OCI-LY1 (cell line): ENCODE data around the gene CHCHD3.

Experiments used
- H2AFZ ChIP-seq: fragments of 200-600 bp; sonication (generic), shearing (Covaris generic); 2 replicates; pipeline ENCODE4 v1.6.0; 2014; ENCODE audit warnings: antibody characterized with exemption, mild to moderate bottlenecking, low read length
- H3F3A ChIP-seq: fragments of 200-600 bp; sonication (generic), shearing (Covaris generic); 2 replicates; pipeline ENCODE4 v1.6.0; 2014; ENCODE audit warnings: mild to moderate bottlenecking, antibody characterized with exemption, low read length, moderate library complexity; ENCODE audit not compliant: insufficient read depth
- H3K27ac ChIP-seq: fragments of 200-600 bp; sonication (generic); 2 replicates; pipeline ENCODE4 v1.5.1; 2014; ENCODE audit warnings: low read length, mixed run types, mild to moderate bottlenecking, low read depth; ENCODE audit not compliant: poor library complexity, severe bottlenecking
- H3K27me3 ChIP-seq: fragments of 200-600 bp; sonication (generic); 2 replicates; pipeline ENCODE4 v1.6.0; 2014; ENCODE audit warnings: antibody characterized with exemption, mild to moderate bottlenecking, low read length, moderate library complexity; ENCODE audit not compliant: insufficient read depth
- H3K36me3 ChIP-seq: fragments of 200-600 bp; sonication (generic); 2 replicates; pipeline ENCODE4 v1.6.1; 2014; ENCODE audit warnings: mild to moderate bottlenecking, antibody characterized with exemption, low read length, moderate library complexity, mixed read lengths; ENCODE audit not compliant: insufficient read depth
- H3K4me1 ChIP-seq: fragments of 200-600 bp; sonication (generic); 2 replicates; pipeline ENCODE4 v1.5.1; 2014; ENCODE audit warnings: mild to moderate bottlenecking, low read length, moderate library complexity; ENCODE audit not compliant: insufficient read depth, severe bottlenecking
- H3K4me2 ChIP-seq: fragments of 200-600 bp; sonication (generic), shearing (Covaris generic); 2 replicates; pipeline ENCODE4 v1.6.1; 2014; ENCODE audit warnings: low read length
- H3K4me3 ChIP-seq: fragments of 200-600 bp; sonication (generic); 2 replicates; pipeline ENCODE4 v1.5.1; 2014; ENCODE audit warnings: low read length, low read depth, mild to moderate bottlenecking, mixed read lengths; ENCODE audit not compliant: poor library complexity, severe bottlenecking
- H3K79me2 ChIP-seq: fragments of 200-600 bp; shearing (Covaris generic); 2 replicates; pipeline ENCODE4 v1.6.1; 2016; ENCODE audit warnings: mixed run types, low read length, mixed read lengths; ENCODE audit not compliant: insufficient read depth
- H3K9ac ChIP-seq: fragments of 200-600 bp; sonication (generic), shearing (Covaris generic); 2 replicates; pipeline ENCODE4 v1.6.1; 2014; ENCODE audit warnings: mild to moderate bottlenecking, low read length, mixed read lengths
- H3K9me2 ChIP-seq: fragments of 200-600 bp; sonication (generic), shearing (Covaris generic); 2 replicates; pipeline ENCODE4 v1.6.1; 2014; ENCODE audit warnings: low read depth, mild to moderate bottlenecking, low read length, mixed read lengths
- H3K9me3 ChIP-seq: fragments of 200-600 bp; shearing (Covaris generic); 2 replicates; pipeline ENCODE4 v1.6.1; 2014; ENCODE audit warnings: low read length, mixed read lengths
- H4K20me1 ChIP-seq: fragments of 200-600 bp; sonication (generic), shearing (Covaris generic); 2 replicates; pipeline ENCODE4 v1.6.0; 2016; ENCODE audit warnings: mild to moderate bottlenecking, low read length; ENCODE audit not compliant: insufficient read depth
- EZH2 ChIP-seq: fragments of 200-600 bp; sonication (generic), shearing (Covaris generic); IDR thresholded peaks from 2 replicates; pipeline ENCODE4 v1.8.0; 2017; ENCODE audit warnings: borderline replicate concordance, mixed run types, mild to moderate bottlenecking, antibody characterized with exemption, low read length, moderate library complexity, mixed read lengths
- TF ChIP-seq, protein P1 (sequence below): fragments of 200-600 bp; sonication (generic), shearing (Covaris generic); IDR thresholded peaks from 2 replicates; pipeline ENCODE4 v1.5.1; 2017; ENCODE audit warnings: mild to moderate bottlenecking, antibody characterized with exemption, low read length, moderate library complexity, mixed read lengths

The CHCHD3 gene

DNA sequence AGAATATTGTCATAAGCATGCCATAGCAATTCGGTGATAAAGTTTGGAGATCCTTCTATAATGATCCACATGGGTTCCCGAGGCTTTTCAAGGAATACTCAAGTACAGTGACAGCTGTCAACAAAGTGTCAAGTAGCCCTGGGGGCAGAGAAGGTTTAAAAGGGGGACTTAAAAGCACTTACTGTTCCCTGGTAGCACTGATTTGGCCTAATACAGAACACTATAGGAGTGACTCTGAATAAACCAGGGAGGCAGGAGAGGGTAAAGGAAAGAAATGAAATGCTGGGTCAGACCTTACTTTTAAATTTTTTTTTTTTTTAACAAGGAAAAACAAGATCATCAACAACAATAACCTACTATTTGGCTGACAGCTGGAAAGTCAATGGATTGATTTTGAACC is 20.1 kb downstream of the CHCHD3 start:
- Histone ChIP-seq H3F3A (no peaks in the 10 kb centered on the region), H3K27me3 (no peaks in the 10 kb centered on the region), H3K36me3 (peaks cover 22% of the 10 kb centered on the region), H3K9me3 (no peaks in the 10 kb centered on the region), H3K4me1 (peaks cover 25% of the 10 kb centered on the region), H3K79me2 (peaks cover 45% of the 10 kb centered on the region), H3K27ac (peak overlapping the region; percentile 3), H3K9me2 (no peaks in the 10 kb centered on the region), H3K9ac (no peak overlapping the region), H2AFZ (no peak overlapping the region), H4K20me1 (no peaks in the 10 kb centered on the region), H3K4me3 (no peak overlapping the region), H3K4me2 (no peak overlapping the region)
- TF ChIP-seq, protein P1, sequence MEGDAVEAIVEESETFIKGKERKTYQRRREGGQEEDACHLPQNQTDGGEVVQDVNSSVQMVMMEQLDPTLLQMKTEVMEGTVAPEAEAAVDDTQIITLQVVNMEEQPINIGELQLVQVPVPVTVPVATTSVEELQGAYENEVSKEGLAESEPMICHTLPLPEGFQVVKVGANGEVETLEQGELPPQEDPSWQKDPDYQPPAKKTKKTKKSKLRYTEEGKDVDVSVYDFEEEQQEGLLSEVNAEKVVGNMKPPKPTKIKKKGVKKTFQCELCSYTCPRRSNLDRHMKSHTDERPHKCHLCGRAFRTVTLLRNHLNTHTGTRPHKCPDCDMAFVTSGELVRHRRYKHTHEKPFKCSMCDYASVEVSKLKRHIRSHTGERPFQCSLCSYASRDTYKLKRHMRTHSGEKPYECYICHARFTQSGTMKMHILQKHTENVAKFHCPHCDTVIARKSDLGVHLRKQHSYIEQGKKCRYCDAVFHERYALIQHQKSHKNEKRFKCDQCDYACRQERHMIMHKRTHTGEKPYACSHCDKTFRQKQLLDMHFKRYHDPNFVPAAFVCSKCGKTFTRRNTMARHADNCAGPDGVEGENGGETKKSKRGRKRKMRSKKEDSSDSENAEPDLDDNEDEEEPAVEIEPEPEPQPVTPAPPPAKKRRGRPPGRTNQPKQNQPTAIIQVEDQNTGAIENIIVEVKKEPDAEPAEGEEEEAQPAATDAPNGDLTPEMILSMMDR = no peak
- TF ChIP-seq EZH2 = no peak

DNA sequence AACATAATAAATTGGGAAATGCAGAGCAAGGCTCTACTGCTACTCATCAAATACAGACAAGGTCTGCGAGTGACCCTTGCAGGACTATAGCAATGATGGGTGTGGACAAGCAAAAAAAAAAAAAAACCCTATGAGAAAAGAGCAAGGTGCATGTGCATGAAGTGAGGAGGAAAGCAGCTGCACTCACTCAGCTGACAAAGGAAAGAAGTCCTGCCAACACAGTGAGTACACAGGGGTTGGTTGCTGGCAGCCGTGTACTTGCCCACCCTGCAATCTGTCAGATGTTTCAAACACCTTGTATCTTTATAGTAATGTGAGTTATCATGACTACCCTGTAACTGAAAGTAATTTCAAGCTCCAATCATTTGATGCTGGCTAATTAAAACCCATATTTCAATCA is 20.5 kb downstream of the CHCHD3 start:
- H3F3A ChIP-seq = no peaks in the 10 kb centered on the region
- no peaks in the 10 kb centered on the region for H3K9me3 ChIP-seq
- no peaks in the 10 kb centered on the region for H3K9me2 ChIP-seq
- peaks cover 18% of the 10 kb centered on the region for H3K36me3 ChIP-seq
- H4K20me1 ChIP-seq = no peaks in the 10 kb centered on the region
- H3K27me3 ChIP-seq = no peaks in the 10 kb centered on the region
- H3K79me2 ChIP-seq = peaks cover 49% of the 10 kb centered on the region
- TF ChIP-seq EZH2 = no peak
- TF ChIP-seq, protein P1 = no peak
- peaks cover 25% of the 10 kb centered on the region for H3K4me1 ChIP-seq
- H3K4me3 ChIP-seq = no peak overlapping the region
- H3K4me2 ChIP-seq = no peak overlapping the region
- no peak overlapping the region for H2AFZ ChIP-seq
- H3K9ac ChIP-seq = no peak overlapping the region
- peak overlapping the region; percentile 3 for H3K27ac ChIP-seq

DNA sequence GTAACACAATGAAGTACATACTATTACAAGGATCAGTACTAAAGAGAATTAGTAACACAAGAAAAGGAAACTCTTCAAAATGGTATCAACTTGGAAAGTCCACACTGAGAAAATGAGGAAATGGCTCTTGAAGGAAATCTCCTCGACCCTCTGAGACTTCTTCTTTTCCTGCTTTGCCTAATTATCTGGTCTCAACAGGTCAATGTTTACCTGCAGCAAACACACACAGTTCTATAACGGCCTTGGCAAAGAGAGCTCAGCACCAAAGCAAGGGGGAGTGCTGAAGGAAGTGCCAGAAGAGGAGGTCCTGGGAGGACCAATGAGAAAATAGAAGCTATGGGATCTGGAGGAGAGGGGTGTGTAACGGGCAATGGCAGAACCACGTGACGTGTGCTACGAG is 21.9 kb downstream of the CHCHD3 start:
- peak overlapping the region; percentile 68 for H3K27ac ChIP-seq
- TF ChIP-seq, protein P1 = no peak
- no peak for TF ChIP-seq EZH2
- peaks cover 8% of the 10 kb centered on the region for H3K36me3 ChIP-seq
- H3K9me3 ChIP-seq = no peaks in the 10 kb centered on the region
- H3K27me3 ChIP-seq = no peaks in the 10 kb centered on the region
- H4K20me1 ChIP-seq = no peaks in the 10 kb centered on the region
- H3K9ac ChIP-seq = no peak overlapping the region
- H3K4me3 ChIP-seq = no peak overlapping the region
- no peaks in the 10 kb centered on the region for H3K9me2 ChIP-seq
- H3K4me1 ChIP-seq = peaks cover 25% of the 10 kb centered on the region
- H3F3A ChIP-seq = no peaks in the 10 kb centered on the region
- H3K4me2 ChIP-seq = peak overlapping the region; percentile 15; the same call in 1 of the 2 replicates
- no peak overlapping the region for H2AFZ ChIP-seq
- peaks cover 45% of the 10 kb centered on the region for H3K79me2 ChIP-seq
